HEK293T (cell line): Measurements from ENCODE around the gene ANKFN1.

ENCODE experiments used
- CTCF ChIA-PET: fragments of 350-600 bp; formaldehyde crosslinking; extraction: SDS; loops from one replicate; lab custom pipeline; 2021; ENCODE audit warnings: antibody characterized with exemption, inconsistent platforms; lab: Yijun Ruan, JAX
- POLR2A ChIA-PET: fragments of 350-600 bp; formaldehyde crosslinking; extraction: SDS; loops from one replicate; lab custom pipeline; 2020; ENCODE audit warnings: antibody characterized with exemption, inconsistent platforms; lab: Yijun Ruan, JAX
- DNase-seq: peaks from one replicate; pipeline ENCODE4 v3.0.0; 2012; ENCODE audit warnings: mixed read lengths; ENCODE audit errors: extremely low spot score
- ARNT ChIP-seq: fragments of 450-650 bp; IDR thresholded peaks from 2 replicates; pipeline ENCODE4 v1.6.1; 2017; ENCODE audit warnings: mild to moderate bottlenecking
- BHLHE40 ChIP-seq: fragments of 450-650 bp; IDR thresholded peaks from 2 replicates; pipeline ENCODE4 v1.6.1; 2016; ENCODE audit warnings: mild to moderate bottlenecking, moderate library complexity, borderline replicate concordance
- CTBP1 ChIP-seq: fragments of 450-650 bp; IDR thresholded peaks from 2 replicates; pipeline ENCODE4 v1.6.1; 2016; ENCODE audit warnings: borderline replicate concordance
- ELF4 ChIP-seq: fragments of 450-650 bp; IDR thresholded peaks from 2 replicates; pipeline ENCODE4 v1.6.1; 2017; ENCODE audit warnings: antibody characterized with exemption
- FOXA1 ChIP-seq: fragments of 450-650 bp; IDR thresholded peaks from 2 replicates; pipeline ENCODE4 v1.6.1; 2016; ENCODE audit warnings: mild to moderate bottlenecking
- FOXK2 ChIP-seq: fragments of 450-650 bp; IDR thresholded peaks from 2 replicates; pipeline ENCODE4 v1.6.1; 2016; ENCODE audit warnings: mild to moderate bottlenecking
- FOXM1 ChIP-seq: fragments of 450-650 bp; IDR thresholded peaks from 2 replicates; pipeline ENCODE4 v1.6.1; 2017; ENCODE audit warnings: mild to moderate bottlenecking, borderline replicate concordance
- HDGF ChIP-seq: fragments of 450-650 bp; IDR thresholded peaks from 2 replicates; pipeline ENCODE4 v1.6.1; 2017; ENCODE audit warnings: antibody characterized with exemption, borderline replicate concordance
- L3MBTL2 ChIP-seq: fragments of 450-650 bp; conservative IDR thresholded peaks from 2 replicates; pipeline ENCODE4 v1.6.1; 2016; ENCODE audit warnings: mild to moderate bottlenecking
- LEF1 ChIP-seq: fragments of 450-650 bp; IDR thresholded peaks from 2 replicates; pipeline ENCODE4 v1.6.1; 2017; ENCODE audit warnings: mild to moderate bottlenecking, borderline replicate concordance
- NFRKB ChIP-seq: fragments of 450-650 bp; IDR thresholded peaks from 2 replicates; pipeline ENCODE4 v1.6.1; 2016; ENCODE audit warnings: mild to moderate bottlenecking, moderate library complexity
- PKNOX1 ChIP-seq: fragments of 450-650 bp; IDR thresholded peaks from 2 replicates; pipeline ENCODE4 v1.6.1; 2016
- SP1 ChIP-seq: fragments of 450-650 bp; IDR thresholded peaks from 2 replicates; pipeline ENCODE4 v1.6.1; 2017
- SUZ12 ChIP-seq: fragments of 450-650 bp; IDR thresholded peaks from 2 replicates; pipeline ENCODE4 v1.6.1; 2016; ENCODE audit warnings: mild to moderate bottlenecking
- TARDBP ChIP-seq: fragments of 450-650 bp; IDR thresholded peaks from 2 replicates; pipeline ENCODE4 v1.6.1; 2016
- ZNF384 ChIP-seq: fragments of 450-650 bp; IDR thresholded peaks from 2 replicates; pipeline ENCODE4 v1.6.1; 2016

Gene ANKFN1

GRCh38 chr17:56230660-56231059, 77.4 kb downstream of the ANKFN1 start:
- CTCF ChIA-PET: no interaction called here
- no peak for DNase-seq

GRCh38 chr17:56231252-56231651, 78.0 kb downstream of the ANKFN1 start:
- POLR2A ChIA-PET: no interaction called here
- DNase-seq: no peak
- CTCF ChIA-PET: no interaction called here
- no peak for TF ChIP-seq CTBP1
- TF ChIP-seq FOXM1: no peak
- TF ChIP-seq FOXA1: no peak
- TF ChIP-seq SP1: no peak
- no peak for TF ChIP-seq ZNF384
- TF ChIP-seq BHLHE40: no peak
- no peak for TF ChIP-seq LEF1
- no peak for TF ChIP-seq NFRKB

More at GRCh38 chr17:56230660-56231059, 77.4 kb downstream of the ANKFN1 start:
- TF ChIP-seq FOXK2 (no peak), LEF1 (no peak), NFRKB (no peak), SP1 (no peak), SUZ12 (no peak), FOXA1 (no peak), L3MBTL2 (no peak), ARNT (no peak), ELF4 (no peak), BHLHE40 (no peak), PKNOX1 (no peak), TARDBP (no peak), CTBP1 (no peak), HDGF (no peak)
- POLR2A ChIA-PET: no interaction called here

- CTCF ChIA-PET: no interaction called here
- POLR2A ChIA-PET: no interaction called here
- TF ChIP-seq NFRKB: no peak
- TF ChIP-seq FOXM1: no peak
- no peak for TF ChIP-seq PKNOX1
- no peak for TF ChIP-seq ZNF384
- TF ChIP-seq LEF1: no peak
- no peak for TF ChIP-seq CTBP1
- no peak for TF ChIP-seq TARDBP
- no peak for TF ChIP-seq SUZ12
- TF ChIP-seq BHLHE40: no peak
- TF ChIP-seq ARNT: no peak
- TF ChIP-seq HDGF: no peak
- no peak for TF ChIP-seq FOXK2
- TF ChIP-seq FOXA1: no peak
- no peak for TF ChIP-seq ELF4
- TF ChIP-seq L3MBTL2: no peak
- TF ChIP-seq SP1: no peak
- no peak for DNase-seq
Measured at GRCh38 chr17:56231693-56232092, 78.4 kb downstream of the ANKFN1 start.

- ChIA-PET POLR2A (no interaction called here), CTCF (no interaction called here)
- TF ChIP-seq FOXK2 (no peak), CTBP1 (no peak), TARDBP (no peak), L3MBTL2 (no peak), SUZ12 (no peak), NFRKB (no peak), ELF4 (no peak), PKNOX1 (no peak), ZNF384 (no peak), FOXA1 (no peak), HDGF (no peak), LEF1 (no peak), ARNT (no peak)
- no peak for DNase-seq
Measured at GRCh38 chr17:56244268-56244890, 91.1 kb downstream of the ANKFN1 start.

GRCh38 chr17:56247816-56248215, 94.5 kb downstream of the ANKFN1 start:
- ChIA-PET CTCF (no interaction called here), POLR2A (no interaction called here)
- TF ChIP-seq L3MBTL2 (no peak), SUZ12 (no peak), CTBP1 (no peak), HDGF (no peak)
- DNase-seq: no peak

GRCh38 chr17:56257075-56257474, 103.8 kb downstream of the ANKFN1 start:
- ChIA-PET CTCF (no interaction called here), POLR2A (no interaction called here)
- DNase-seq: no peak
- TF ChIP-seq CTBP1: no peak

- POLR2A ChIA-PET: no interaction called here
- CTCF ChIA-PET: no interaction called here
- no peak for DNase-seq
- no peak for TF ChIP-seq BHLHE40
- TF ChIP-seq FOXA1: no peak
- TF ChIP-seq CTBP1: no peak
- TF ChIP-seq LEF1: no peak
- no peak for TF ChIP-seq TARDBP
Measured at GRCh38 chr17:56260376-56261002, 107.2 kb downstream of the ANKFN1 start.
